Endothelial cell of umbilical vein (primary cell): ENCODE data around the gene DYNC2H1. TPM values are rescaled to one million over a fixed set of nuclear protein-coding genes. Genes with fewer than 3 reads are reported as not detected.

Experiments
- BruUV-seq: library from RNA; stranded (reverse); fragments of 400-500 nt; replicated peaks from 2 replicates; lab custom pipeline; 2021; lab: Mats Ljungman, UMichigan
- CTCF ChIA-PET: fragments of 300-600, 350-600 bp; sonication (Branson Sonifier 250); formaldehyde crosslinking; loops from one replicate; lab custom pipeline; 2021; ENCODE audit warnings: antibody characterized with exemption, inconsistent platforms; lab: Charles Lee
- POLR2A ChIA-PET: fragments of 300-600, 350-600 bp; sonication (Branson Sonifier 250); formaldehyde crosslinking; loops from one replicate; lab custom pipeline; 2021; ENCODE audit warnings: antibody characterized with exemption, inconsistent platforms; lab: Charles Lee
- DNase-seq: peaks from one replicate; pipeline ENCODE4 v3.0.0-alpha.2; 2011; ENCODE audit warnings: low read depth, low spot score
- FAIRE-seq: peaks from 2 replicates; lab custom pipeline; 2011; peaks lifted over from hg19 to GRCh38; lab: Jason Lieb, UNC
- H2AFZ ChIP-seq: 2 replicates; pipeline ENCODE4 v1.6.0; 2012; ENCODE audit warnings: low read depth, low read length, control low read depth, inconsistent platforms
- H3K27ac ChIP-seq: 2 replicates; pipeline ENCODE4 v1.5.1; 2011; ENCODE audit warnings: low read depth, mild to moderate bottlenecking, control low read depth, low read length, moderate library complexity; ENCODE audit not compliant: insufficient read depth
- H3K27me3 ChIP-seq, 2 experiments: 2 replicates each; pipeline versions ENCODE4 v1.6.0 to v1.6.1; 2011; ENCODE audit warnings: low read length in 2 of 2, mixed read lengths in 1 of 2; ENCODE audit not compliant: control insufficient read depth in 2 of 2, insufficient read depth in 2 of 2
- H3K36me3 ChIP-seq, 2 experiments: 2 replicates in 1 of 2; 3 replicates in 1 of 2; pipeline ENCODE4 v1.5.1; 2011; ENCODE audit warnings: low read length in 2 of 2, mild to moderate bottlenecking in 1 of 2, moderate library complexity in 1 of 2; ENCODE audit not compliant: control insufficient read depth in 2 of 2, insufficient read depth in 2 of 2; ENCODE audit errors: extremely low read depth in 1 of 2
- H3K4me1 ChIP-seq: 3 replicates; pipeline ENCODE4 v1.5.1; 2011; ENCODE audit warnings: mild to moderate bottlenecking, low read length; ENCODE audit not compliant: control insufficient read depth, insufficient read depth; ENCODE audit errors: extremely low read depth
- H3K4me2 ChIP-seq: 2 replicates; pipeline ENCODE4 v1.6.1; 2011; ENCODE audit warnings: low read length, control low read depth, mixed read lengths; ENCODE audit not compliant: insufficient read depth
- H3K4me3 ChIP-seq, 3 experiments: fragments of 200-600 bp in 1 of 3; sonication (generic), shearing (Covaris generic) in 1 of 3; replicated peaks in 1 of 3; 2 replicates each; pipeline ENCODE4 v1.5.1; 2011 to 2016; ENCODE audit warnings: control low read depth in 3 of 3, low read length in 3 of 3, mild to moderate bottlenecking in 2 of 3, inconsistent platforms in 1 of 3, low read depth in 1 of 3, moderate library complexity in 1 of 3; ENCODE audit not compliant: insufficient read depth in 1 of 3
- H3K79me2 ChIP-seq: 2 replicates; pipeline ENCODE4 v1.6.0; 2012; ENCODE audit warnings: low read length, inconsistent platforms; ENCODE audit not compliant: control insufficient read depth, insufficient read depth
- H3K9ac ChIP-seq: replicated peaks from 2 replicates; pipeline ENCODE3; 2011; ENCODE audit warnings: low read length, control low read depth; ENCODE audit not compliant: insufficient read depth; ENCODE audit errors: extremely low read depth
- H3K9me1 ChIP-seq: replicated peaks from 3 replicates; pipeline ENCODE4 v1.6.0; 2011; ENCODE audit warnings: mild to moderate bottlenecking, low read length; ENCODE audit not compliant: control insufficient read depth, insufficient read depth; ENCODE audit errors: extremely low read depth
- H3K9me3 ChIP-seq: replicated peaks from 2 replicates; pipeline ENCODE4 v1.5.1; 2012; ENCODE audit warnings: low read length, inconsistent platforms; ENCODE audit not compliant: control insufficient read depth, insufficient read depth
- H4K20me1 ChIP-seq: replicated peaks from 2 replicates; pipeline ENCODE3; 2011; ENCODE audit warnings: mild to moderate bottlenecking, low read length; ENCODE audit not compliant: control insufficient read depth, insufficient read depth; ENCODE audit errors: extremely low read depth
- CTCF ChIP-seq, 2 donors: IDR thresholded peaks; 1 replicate in 1 of 2; 2 replicates in 1 of 2; pipeline ENCODE4 v1.5.1; 2011; ENCODE audit warnings: low read length in 2 of 2, mild to moderate bottlenecking in 2 of 2, moderate library complexity in 2 of 2, control low read depth in 1 of 2, inconsistent platforms in 1 of 2, low read depth in 1 of 2; ENCODE audit not compliant: insufficient read depth in 1 of 2; ENCODE audit errors: extremely low read depth in 1 of 2
- EZH2 ChIP-seq: IDR thresholded peaks from 2 replicates; pipeline ENCODE4 v1.6.1; 2012; ENCODE audit warnings: borderline replicate concordance, low read depth, mild to moderate bottlenecking, moderate library complexity, low read length, inconsistent platforms; ENCODE audit not compliant: severe bottlenecking
- FOS ChIP-seq: IDR thresholded peaks from 2 replicates; pipeline ENCODE4 v1.6.1; 2011; ENCODE audit warnings: mild to moderate bottlenecking, low read length, moderate library complexity, borderline replicate concordance; ENCODE audit not compliant: insufficient read depth
- GATA2 ChIP-seq: IDR thresholded peaks from 2 replicates; pipeline ENCODE4 v1.7.0; 2011; ENCODE audit warnings: low read depth, mild to moderate bottlenecking, moderate library complexity, mixed read lengths, low read length; ENCODE audit not compliant: insufficient read length, insufficient read depth
- JUN ChIP-seq: IDR thresholded peaks from 2 replicates; pipeline ENCODE4 v1.6.1; 2011; ENCODE audit warnings: borderline replicate concordance, low read depth; ENCODE audit not compliant: insufficient read length, insufficient read depth
- MAX ChIP-seq: IDR thresholded peaks from 2 replicates; pipeline ENCODE4 v1.6.1; 2011; ENCODE audit not compliant: insufficient read depth, insufficient read length
- MYC ChIP-seq: IDR thresholded peaks from one replicate; pipeline ENCODE4 v1.6.1; 2011; ENCODE audit warnings: mild to moderate bottlenecking, low read depth, low read length
- POLR2A ChIP-seq: IDR thresholded peaks from 2 replicates; pipeline ENCODE4 v1.6.1; 2012; ENCODE audit warnings: low read depth, mild to moderate bottlenecking, control low read depth, low read length
- POLR2AphosphoS5 ChIP-seq: IDR thresholded peaks from 2 replicates; pipeline ENCODE4 v1.6.1; 2012; ENCODE audit warnings: low read depth, mild to moderate bottlenecking, control low read depth, low read length, moderate library complexity; ENCODE audit not compliant: insufficient read depth
- dilution Hi-C: fragments of 300-500 bp; cut with MboI; formaldehyde crosslinking; loops from one replicate; pipeline ENCODE4 v1.15.0; 2019; ENCODE audit warnings: low sequenced_read_pairs; ENCODE audit not compliant: extremely low pct_ligation_motif_present
- intact Hi-C: fragments of 100-400 bp; cut with micrococcal nuclease; formaldehyde crosslinking; loops from one replicate; pipeline ENCODE4 v1.10.0; 2022
- polyA plus RNA-seq, 4 experiments: library from polyadenylated mRNA; depleted of rRNA in 3 of 4; stranded (reverse) in 3 of 4; unstranded in 1 of 4; fragments of >200 nt; gene quantifications; 2 replicates each; pipeline versions ENCODE4 v1.2.1 to v1.2.3, GENCODE V29; 2011 to 2012; ENCODE audit warnings: missing spikeins in 1 of 4
- total RNA-seq: library from RNA; stranded (reverse); gene quantifications from 2 replicates; pipeline ENCODE4 v1.2.3, GENCODE V29; 2021

DYNC2H1 gene
- total and polyA plus RNA-seq, 2 donors (not counting 3 experiments of a cell fraction or from before 2014, with no cell fraction given), result 1.9 to 4.2 TPM

- intact Hi-C loops (no loop called here), dilution Hi-C loops (no loop called here)
- Histone ChIP-seq H3K4me1 (no peaks in the 10 kb centered on the region), H3K27me3 (no peaks in the 10 kb centered on the region), H3K4me2 (no peak overlapping the region), H4K20me1 (no peaks in the 10 kb centered on the region), H3K4me3 (no peak overlapping the region), H3K9me1 (no peaks in the 10 kb centered on the region), H3K9me3 (no peaks in the 10 kb centered on the region), H2AFZ (no peak overlapping the region), H3K36me3 (peaks cover 10 to 27% of the 10 kb centered on the region in 2 experiments), H3K79me2 (peaks cover 34% of the 10 kb centered on the region), H3K27ac (no peak overlapping the region), H3K9ac (no peak overlapping the region)
- ChIA-PET POLR2A (no interaction called here), CTCF (no interaction called here)
- FAIRE-seq, result no peak
- TF ChIP-seq MYC (no peak), CTCF (IDR thresholded peaks at IDR 0.05; ENCODE audit: extremely low read depth in 1 of 2, insufficient read depth in 1 of 2, low read depth in 1 of 2, low read length in 2 of 2) (no peak), MAX (no peak), FOS (no peak), POLR2A (no peak), EZH2 (no peak), JUN (no peak), GATA2 (no peak), POLR2AphosphoS5 (no peak)
- no peak for DNase-seq
- no TSS peak for BruUV-seq
Observed at GRCh38 chr11:103079833-103080232, 29.4 kb upstream of the DYNC2H1 start.
